Measurements from ENCODE around the gene EPN2.

- TF ChIP-seq CTCF (conservative IDR thresholded peaks at IDR 0.05 in 1 of 2, IDR thresholded peaks at IDR 0.05 in 1 of 2; ENCODE audit: extremely low read depth in 1 of 2, insufficient read depth in 1 of 2, low read depth in 1 of 2, low read length in 2 of 2) (no peak), EZH2 (IDR thresholded peaks at IDR 0.05; ENCODE audit: borderline replicate concordance, low read length) (no peak)
Measured at GRCh38 chr17:19345067-19345460, 107.9 kb downstream of the EPN2 start.

Data from mammary epithelial cell (primary cell).